RCC 7860 (cell line): Measurements from ENCODE around the gene RAE1.

Experiments
- DNase-seq: peaks from one replicate; pipeline ENCODE4 v3.0.0-alpha.2; 2015; ENCODE audit warnings: low spot score
- FAIRE-seq: peaks from 2 replicates; lab custom pipeline; 2012; peaks lifted over from hg19 to GRCh38; lab: Jason Lieb, UNC

Gene RAE1

DNA sequence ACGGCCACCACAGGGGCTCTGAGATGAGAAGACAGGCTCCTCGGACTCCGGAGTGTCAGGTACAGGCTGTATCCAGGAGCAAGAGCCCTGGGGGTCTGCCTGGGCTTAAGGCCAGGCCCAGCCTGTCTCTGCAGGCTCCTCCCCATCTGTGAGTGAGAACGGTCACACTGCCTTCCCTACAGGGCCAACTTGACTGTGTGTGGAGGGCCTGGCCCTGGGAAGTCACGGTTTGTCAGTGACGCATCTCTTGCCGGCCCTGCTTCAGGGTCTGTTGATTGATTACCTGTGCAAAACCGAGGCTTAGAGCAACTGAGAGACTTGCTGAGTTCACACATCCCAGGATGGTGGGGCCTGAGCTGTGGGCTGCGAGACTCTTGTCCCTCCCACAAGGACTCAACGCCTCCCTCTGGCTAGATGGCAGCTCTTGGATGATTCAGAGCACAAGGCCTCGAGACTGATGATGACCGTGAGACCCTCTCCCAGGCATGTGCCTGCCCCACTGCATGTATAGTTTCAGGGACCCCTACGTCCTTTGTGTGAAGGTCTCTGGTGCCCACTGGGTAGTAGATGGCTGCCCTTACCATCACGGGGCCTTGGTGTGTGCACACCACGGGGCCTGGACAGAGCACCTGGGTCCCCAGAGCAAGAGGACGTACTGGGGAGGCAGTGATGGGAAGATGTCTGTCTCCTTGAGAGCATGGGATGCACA is 46.1 kb downstream of the RAE1 start:
- FAIRE-seq = no peak

DNA sequence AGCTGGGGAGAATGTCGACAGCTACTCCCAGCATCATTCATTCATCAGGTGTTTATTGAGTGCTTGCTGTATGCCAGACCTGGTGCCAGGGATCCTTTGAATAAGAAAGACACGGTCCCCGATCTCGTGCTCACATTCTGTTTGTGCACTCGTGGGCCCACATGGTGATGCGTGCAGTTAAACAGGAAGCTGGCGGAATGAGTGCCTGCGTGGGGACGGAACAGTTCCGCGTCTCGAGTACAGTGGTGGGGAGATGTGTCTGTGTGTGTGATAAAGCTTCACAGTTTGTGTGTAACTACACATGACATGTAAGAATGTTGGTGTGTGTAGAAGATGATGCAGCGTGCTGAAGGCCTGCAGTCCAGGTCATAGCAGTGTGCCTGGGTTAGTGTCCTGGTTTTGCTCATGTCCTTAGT is 46.6 kb downstream of the RAE1 start:
- DNase-seq = no peak
- FAIRE-seq = no peak

More for the DNA sequence above, 46.1 kb downstream of the RAE1 start:
- no peak for DNase-seq

DNA sequence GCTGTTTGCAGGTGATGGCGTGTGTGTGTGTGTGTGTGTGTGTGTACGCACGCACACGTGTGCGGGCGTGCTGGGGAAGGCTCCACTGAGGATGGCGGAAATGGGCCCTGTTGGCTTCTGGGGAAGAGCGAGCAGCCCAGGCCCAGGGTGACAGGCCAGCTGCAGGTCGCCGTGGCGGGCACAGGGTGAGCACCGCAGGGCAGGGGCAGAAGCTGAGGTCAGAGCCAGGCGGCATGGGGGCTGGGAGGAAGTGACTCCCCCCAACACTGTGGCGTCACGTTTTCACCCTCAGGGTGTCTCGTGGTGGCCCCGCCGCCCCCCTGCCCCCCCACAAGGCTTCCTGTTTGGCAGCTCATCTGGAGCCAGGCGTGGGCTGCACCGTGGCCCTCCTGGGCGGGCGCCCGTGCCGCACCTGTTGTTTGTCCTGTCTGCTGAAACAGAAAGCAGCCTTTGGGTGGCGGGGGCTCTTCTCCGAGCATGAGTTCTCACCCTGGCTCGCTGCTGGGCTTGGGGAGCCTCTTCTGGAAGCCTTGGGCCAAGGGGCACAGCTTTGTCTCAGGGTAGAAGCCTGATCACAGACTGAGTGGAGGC is 47.3 kb downstream of the RAE1 start:
- no peak for DNase-seq
- no peak for FAIRE-seq

DNA sequence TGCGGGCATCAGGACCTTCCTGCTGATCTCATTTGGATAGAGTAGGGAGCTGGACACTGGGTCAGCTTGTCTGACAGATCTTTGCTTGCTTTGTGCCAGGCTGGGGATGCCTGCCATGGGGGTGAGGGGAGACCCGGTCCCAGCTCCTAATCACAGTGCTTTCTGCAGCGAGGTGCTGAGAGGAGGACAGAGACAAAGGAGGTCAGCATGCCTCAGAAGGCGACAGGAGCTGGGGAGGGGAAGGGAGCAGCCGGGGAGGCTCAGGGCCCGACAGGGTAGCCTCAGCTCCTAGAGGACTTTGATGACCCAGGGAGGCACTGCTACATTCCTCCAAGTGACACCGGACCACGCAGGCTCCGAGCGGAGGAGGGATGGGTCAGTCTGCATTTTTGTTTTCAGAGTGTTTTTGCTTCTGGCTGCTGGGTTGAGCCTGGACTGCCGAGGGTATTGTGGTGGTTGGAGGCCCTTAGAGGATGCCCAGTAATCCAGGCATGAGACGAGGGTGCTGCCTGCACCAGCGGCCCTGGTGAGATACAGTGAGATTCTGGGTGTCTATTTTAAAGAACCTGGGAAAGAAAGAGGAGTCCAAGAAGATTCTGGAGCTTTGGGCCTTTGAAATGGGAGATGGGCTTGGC is 48.0 kb downstream of the RAE1 start:
- FAIRE-seq (no peak), DNase-seq (no peak)

DNA sequence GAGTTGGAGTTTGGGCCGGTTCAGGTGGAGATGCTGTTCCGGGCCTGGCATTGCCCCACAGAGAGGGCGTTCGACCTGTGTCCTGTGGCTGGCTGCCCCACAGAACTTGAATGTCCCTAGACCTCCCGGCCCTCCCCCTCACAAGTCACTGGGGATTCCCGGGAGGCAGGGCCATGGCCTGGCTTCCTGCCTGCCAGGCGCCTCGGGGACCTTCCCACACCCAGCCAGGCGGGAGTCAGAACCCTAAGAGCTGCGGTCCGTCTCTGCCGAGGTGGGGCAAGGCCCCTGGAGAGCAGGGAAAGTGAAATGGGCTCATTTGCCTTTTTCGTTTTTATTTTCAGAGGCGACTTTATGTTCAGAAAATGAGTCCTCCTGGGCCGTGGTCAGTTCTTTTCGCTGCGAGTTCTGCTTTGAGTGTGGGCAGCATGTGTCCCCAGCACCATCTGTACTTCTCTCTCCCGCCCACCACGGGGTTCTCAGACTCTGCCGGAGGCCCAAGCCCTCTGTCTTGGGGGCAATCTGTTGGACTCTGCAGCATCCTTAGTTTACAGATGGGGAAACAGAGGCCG is 48.6 kb downstream of the RAE1 start:
- FAIRE-seq = no peak
- DNase-seq = no peak

DNA sequence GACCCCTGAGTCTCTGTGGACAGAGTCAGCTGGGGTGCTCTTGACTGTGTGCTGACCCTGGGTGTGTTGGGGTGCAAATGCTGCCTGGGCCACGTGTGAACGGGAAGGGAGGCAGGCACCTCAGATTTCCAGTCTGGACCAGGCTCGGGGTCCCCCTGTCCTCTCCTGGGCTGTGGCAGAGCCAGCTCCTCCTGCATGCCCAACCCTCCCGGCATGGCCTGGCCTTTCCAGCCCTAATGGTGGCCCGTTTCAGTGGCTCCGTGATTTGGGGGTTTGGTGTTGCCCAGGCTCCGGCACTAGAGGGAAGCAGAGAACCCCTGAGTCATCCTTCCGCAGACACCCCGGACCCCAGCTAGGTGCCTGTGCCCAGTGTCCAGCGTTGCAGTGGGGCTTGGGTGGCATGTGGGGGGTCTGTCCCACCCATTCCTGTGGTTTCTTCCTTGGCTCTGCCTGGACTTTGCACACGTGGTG is 49.2 kb downstream of the RAE1 start:
- no peak for DNase-seq
- FAIRE-seq = no peak

DNA sequence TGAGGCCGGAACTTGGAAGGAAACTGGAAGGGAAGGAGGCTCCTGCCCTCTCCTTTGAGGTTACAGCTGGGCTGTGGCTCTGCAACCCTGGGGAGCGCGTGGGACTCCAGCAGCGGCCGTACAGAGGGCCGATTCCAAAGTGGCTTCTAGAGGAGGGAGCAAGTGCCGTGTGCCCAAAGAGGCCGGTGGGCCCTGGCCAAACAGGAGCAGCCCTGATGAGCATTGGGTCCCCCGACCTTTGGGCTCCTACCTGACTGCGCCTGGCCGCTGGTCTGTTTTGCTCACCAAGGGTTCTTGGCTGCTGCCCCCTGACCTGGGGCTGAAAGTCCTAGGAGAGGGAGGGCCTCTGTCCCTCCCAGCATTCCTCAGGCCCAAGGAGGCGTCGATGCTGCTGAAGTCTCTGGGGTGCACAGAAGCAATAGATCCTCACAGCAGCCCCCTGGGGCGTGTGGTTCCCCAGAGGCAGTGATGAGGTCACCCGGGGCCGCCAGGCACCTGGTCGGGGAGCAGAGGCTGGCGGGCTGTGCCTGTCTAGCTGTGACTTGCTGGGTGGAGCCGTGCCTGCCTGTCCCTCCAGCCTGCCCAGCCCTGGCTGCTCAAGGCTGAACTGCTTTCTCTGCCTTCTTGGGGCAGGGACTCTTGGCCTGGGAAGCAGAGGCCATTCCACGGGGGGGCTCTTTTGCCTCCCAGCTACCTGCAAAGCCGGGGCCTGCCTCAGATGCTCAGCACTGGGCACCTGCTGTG is 49.9 kb downstream of the RAE1 start:
- DNase-seq (no peak), FAIRE-seq (no peak)

DNA sequence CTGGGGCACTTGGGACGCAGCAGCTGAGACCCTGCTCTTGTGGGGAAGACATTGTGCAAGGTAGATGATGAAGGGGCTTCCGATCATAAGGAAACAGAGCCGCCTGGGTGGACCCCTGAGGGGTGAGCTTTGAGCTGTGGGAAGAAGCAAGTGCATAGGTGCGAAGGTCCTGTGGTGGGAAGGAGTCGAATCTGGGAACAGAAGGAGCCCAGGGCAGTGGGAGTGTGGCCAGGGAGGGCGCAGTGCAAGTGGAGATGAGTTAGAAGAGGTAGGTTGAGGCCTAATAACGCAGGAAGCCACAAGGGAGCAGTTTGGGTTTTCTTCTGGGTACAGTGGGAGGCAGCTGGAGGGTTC is 50.5 kb downstream of the RAE1 start:
- no peak for DNase-seq
- FAIRE-seq = no peak

DNA sequence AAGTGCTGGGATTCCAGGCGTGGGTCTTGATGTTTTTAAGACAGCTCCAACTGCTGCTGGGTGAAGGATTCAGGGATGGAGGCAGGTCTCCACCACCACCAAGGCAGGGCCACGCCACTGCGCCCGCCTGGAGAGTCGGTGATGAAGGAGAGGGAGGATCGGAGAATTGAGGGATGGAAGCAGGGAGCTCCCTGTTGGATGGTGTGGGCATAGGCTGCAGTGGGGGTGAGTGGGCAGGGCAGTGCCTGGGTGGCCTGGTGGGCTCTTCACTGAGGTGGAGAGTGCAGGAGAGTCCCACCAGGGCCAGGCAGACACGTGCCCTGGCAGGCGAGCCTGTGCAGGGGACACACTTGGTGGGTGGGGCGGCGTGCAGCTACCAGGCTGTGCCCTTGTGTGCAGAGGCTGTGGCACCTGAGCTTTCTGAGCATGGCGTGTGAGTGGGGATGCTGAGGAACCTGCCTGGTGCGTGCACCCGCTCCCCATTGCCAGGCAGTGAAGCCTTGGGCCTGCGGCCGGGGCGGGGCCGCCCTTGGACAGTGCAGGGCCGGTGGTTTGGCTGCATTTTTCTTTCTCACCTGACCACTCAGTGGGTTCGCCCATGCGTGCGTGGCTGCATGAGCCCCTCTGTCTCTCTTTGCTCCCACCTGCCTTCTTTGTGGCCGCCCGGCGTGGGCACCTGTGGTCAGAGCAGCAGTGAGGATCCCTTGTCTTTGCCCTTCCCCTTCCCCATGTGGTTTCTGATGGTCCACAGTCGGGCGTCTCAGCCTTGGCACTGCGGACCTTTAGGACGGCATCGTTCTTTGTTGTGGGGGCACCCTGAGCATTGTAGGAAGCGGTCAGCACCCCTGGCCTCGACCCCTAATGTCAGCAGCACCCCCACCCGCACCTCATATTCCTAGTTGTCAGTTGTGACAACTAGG is 51.4 kb downstream of the RAE1 start:
- DNase-seq (no peak), FAIRE-seq (no peak)

DNA sequence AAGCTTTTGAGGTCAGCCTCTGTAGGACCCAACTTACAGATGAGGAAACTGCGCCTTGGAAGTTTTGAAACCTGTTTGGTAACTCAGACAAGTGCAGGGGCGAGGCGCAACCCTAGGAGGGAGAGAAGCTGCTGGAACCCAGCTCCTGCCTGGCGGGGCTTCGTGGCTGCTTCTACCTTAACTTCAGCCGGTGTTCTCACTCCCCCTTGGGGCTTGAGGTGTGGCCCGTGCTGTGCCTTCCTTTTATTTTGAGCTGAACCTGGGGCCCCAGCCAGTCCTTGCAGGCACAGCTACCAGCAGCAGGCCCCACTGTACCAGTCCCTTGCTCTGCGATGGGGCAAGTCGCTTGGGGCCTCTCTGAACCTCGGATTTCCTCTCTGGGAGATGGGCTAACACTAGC is 52.2 kb downstream of the RAE1 start:
- FAIRE-seq = no peak
- no peak for DNase-seq

DNA sequence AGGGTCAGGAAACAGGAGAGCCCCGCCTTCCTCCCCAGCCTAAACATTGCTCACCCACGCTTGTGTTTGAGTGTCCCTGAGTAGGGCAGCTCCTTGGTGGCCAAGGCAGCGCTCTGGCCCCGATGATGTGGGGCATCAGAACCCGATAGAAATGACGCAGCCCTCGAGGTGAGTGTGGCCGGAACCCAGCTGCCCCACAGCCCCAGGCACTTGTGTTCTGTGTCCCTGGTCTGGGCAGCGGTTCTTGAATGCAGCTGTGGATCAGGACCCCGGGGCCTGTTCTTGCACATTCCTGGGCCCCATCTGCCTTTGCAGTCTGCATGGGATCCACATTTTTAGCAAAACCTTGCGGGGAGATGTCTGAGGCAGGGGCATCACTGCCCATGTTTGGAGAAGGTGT is 53.0 kb downstream of the RAE1 start:
- no peak for FAIRE-seq
- DNase-seq = no peak

DNA sequence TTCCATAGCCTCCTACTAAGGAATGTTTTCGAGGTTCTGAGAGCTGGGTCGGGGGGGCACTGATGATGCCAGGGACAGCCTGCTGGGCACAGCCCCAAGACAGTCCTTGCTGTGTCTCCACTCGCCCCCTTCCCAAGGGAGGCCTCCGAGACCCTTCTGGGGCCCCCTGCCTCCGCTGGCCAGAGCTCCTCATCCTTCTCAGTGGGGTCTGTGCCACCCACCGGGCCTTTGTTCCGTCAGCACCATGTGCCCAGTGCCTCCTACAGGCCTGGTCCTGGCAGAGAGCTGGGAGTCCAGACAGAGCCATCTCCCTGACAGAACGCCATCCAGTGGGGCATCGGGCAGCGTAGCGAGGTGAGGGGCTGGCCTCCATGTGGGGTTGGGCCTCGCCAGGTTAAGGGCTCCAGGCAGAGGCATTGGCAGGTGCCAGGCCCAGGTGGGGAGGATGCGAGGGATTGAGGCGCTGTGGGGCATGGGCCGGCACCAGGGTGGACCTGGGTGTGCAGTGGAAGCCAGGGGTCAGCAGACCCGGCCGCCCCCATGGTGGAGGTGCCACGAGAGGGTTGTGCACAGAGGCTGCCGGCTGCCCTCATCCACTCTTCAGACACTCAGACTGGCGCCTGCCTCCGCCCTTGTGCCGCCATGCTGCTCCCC is 53.5 kb downstream of the RAE1 start:
- no peak for FAIRE-seq

DNA sequence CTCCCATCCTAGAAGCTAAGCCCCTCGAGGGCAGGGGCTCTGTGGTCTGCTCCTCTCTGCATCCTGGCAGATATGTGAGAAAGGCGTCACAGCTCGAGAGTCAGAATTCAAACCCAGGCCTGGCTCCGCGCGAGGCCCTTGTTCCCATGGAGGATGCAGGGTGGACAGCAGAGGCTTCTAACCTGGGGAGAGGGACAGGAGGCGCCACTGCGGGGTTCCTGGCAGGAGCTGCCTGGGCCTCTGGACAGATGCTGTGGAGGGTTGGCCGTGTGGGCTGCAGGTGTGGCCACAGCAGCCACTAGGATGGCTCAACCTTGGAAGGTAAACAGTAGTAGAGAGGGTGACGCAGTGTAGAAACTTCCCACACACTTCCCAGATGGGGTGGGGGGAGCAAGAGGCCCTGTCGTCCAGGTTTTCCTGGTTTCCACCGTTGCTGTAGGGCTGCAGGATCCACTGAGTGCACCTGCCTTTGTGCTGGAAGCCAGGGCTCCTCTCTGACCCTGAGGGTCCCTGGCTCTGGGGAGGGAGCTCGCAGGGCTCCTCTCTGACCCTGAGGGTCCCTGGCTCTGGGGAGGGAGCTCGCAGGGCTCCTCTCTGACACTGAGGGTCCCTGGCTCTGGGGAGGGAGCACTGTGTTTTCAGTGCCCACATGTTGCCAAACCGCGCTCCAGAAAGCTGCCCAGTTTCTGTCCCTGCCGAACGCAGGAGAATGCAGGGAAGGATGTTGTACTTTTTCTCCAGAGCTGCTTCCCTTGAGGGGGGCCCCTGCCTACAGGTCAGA is 54.4 kb downstream of the RAE1 start:
- no peak for DNase-seq
- FAIRE-seq = no peak

More for the DNA sequence above, 53.5 kb downstream of the RAE1 start:
- no peak for DNase-seq

DNA sequence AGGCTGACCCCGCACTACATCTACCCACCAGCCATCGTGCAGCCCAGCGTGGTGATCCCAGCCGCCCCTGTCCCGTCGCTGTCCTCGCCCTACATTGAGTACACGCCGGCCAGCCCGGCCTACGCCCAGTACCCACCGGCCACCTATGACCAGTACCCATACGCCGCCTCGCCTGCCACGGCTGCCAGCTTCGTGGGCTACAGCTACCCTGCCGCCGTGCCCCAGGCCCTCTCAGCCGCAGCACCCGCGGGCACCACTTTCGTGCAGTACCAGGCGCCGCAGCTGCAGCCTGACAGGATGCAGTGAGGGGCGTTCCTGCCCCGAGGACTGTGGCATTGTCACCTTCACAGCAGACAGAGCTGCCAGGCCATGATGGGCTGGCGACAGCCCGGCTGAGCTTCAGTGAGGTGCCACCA is 56.5 kb downstream of the RAE1 start:
- FAIRE-seq (no peak), DNase-seq (no peak)

DNA sequence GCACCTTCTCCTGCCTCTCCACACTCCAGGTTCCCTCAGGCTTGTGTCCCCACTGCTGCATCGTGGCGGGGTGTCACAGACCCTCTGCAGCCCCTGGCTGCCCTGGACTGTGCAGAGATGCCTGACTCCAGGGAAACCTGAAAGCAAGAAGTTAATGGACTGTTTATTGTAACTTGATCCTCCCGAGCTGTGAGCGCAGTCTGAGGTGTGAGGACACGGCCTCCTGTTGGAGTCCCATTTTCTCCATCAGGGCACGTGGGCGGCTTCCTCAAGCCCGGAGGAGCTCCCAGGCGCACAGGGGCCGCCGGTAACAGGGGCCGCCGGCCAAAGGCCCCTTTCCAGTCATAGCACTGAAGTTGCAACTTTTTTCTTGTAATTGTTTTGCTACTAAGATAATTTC is 57.1 kb downstream of the RAE1 start:
- DNase-seq = no peak
- FAIRE-seq = no peak

DNA sequence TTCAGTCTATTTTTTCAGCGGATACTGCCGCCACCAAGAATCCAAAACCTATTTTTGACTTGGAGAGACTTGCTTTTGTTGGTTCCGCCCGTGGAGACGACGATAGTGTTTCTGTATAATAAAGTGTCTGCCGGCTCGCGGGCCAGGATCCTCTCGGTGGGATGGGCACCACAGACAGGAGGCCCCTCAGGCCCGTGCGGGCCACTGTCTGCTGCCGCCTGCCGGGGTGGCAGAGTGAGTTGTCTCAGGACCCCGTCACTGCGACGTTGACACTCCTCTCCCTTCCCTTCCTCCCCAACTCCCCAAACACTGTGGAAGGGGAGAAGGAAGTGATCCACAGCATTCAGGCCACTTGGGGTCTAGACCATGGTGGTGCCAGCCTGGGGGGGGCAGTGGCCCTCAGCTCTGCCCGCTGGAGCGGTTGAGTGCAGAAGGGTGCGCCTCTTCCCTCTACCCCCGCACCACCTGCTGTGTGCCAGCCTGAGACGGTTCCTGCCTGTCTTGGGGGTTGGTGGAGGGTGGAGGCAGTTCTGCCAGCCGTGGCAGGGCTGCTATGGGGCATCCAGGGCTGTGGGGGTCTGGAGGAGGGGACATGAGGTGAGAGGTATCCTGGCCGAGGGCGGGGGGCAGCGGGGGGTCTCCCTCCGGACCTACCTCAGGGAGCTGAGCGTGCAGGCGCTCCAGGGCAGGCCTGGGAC is 57.6 kb downstream of the RAE1 start:
- DNase-seq = no peak
- FAIRE-seq = no peak

DNA sequence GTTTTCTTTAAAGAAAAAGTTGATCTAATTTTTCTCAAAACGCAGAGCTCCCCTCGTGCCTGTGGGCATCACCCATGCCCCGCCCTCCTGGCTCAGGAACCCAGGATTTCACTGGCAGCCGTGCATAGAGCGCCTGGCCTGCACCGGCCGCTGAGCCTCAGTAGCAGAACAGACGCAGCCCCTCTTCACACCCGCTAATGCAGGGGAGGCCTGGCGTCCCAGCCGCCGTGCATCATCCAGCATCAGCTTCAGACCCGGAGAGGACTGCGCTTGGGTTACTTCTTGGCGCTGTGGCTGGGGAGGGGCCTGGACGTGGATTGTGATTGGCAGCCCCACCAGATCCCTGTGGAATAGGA is 58.2 kb downstream of the RAE1 start:
- FAIRE-seq (no peak), DNase-seq (no peak)

DNA sequence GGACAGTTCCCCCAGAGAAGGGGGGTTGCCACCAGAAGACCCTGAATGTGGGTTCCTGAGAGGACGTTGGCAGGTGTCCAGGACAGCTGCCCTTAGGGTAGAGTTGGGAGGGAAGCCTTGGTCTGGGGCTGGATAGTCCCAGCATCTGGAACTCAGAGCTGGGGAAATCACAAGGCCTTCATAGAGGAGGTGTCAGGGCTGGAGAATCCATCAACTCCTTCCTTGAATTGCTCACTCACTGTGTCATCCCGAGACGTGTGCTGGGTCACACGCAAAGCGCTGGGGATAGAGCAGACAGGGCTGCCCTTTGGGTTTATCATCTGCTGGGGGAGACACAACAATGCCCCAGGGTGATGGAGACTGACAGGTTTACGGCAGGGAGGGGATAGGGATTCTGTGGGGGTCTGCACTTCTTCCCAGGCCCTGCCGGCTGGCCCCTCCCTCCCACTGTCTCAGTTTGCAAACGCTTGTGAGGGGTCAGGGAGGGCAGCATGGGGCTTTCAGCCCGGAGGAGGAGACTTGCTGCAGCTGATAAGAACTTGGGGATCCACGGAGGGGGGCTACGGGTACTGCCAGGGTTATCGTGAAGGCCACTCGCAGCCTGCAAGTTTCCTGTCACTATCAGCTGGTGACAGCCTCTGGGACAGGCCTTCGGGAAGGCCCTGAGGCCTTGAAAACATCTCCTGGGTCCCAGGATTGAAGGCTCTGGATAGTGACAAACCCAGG is 58.8 kb downstream of the RAE1 start:
- DNase-seq = no peak
- FAIRE-seq = no peak
